ENCODE results near the gene SNAPIN.

SNAPIN gene

DNA sequence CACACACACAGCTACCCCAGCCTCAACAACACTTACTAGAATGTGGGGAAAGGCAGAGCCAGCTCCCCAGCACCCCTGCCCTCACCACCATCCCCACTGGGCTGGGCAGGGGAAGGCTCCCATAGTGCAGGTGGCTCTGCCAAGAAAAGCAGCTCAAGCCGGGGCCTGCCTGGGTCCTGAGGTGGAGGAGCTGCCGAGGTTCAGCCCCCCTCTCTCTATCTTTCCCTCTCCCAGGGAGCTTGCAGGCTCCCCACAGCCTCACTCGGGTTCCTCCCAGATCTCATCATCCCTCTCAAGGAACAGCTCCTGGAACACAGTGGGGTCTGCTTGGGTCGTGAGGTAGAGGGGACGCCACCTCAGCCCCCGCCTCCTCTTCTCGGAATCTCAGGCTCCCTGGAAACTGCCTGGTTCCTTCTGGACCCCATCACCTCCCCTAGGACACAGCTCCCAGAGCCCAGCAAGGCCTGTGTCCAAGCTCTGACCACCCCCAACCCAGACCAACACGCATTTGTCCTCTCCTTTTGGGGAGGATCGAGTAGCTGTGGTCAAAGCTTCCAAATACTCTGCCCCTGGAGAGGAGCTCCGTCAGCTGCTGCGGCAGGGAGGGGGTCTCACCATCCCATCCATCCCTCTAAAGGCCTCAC is 46.3 kb upstream of the SNAPIN start:
- no peaks in the 10 kb centered on the region for H3K4me1 ChIP-seq (ENCODE audit: control insufficient read depth, low read length)
- no peak overlapping the region for H3K27ac ChIP-seq (ENCODE audit: low read depth, low read length)
- TF ChIP-seq EZH2phosphoT487 (IDR thresholded peaks at IDR 0.05; ENCODE audit: borderline replicate concordance, low read length): no peak
- TF ChIP-seq, protein P1, sequence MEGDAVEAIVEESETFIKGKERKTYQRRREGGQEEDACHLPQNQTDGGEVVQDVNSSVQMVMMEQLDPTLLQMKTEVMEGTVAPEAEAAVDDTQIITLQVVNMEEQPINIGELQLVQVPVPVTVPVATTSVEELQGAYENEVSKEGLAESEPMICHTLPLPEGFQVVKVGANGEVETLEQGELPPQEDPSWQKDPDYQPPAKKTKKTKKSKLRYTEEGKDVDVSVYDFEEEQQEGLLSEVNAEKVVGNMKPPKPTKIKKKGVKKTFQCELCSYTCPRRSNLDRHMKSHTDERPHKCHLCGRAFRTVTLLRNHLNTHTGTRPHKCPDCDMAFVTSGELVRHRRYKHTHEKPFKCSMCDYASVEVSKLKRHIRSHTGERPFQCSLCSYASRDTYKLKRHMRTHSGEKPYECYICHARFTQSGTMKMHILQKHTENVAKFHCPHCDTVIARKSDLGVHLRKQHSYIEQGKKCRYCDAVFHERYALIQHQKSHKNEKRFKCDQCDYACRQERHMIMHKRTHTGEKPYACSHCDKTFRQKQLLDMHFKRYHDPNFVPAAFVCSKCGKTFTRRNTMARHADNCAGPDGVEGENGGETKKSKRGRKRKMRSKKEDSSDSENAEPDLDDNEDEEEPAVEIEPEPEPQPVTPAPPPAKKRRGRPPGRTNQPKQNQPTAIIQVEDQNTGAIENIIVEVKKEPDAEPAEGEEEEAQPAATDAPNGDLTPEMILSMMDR (IDR thresholded peaks at IDR 0.05; ENCODE audit: low read depth, low read length, poor library complexity, severe bottlenecking): no peak
- no peaks in the 10 kb centered on the region for H3K36me3 ChIP-seq (ENCODE audit: control insufficient read depth, low read length)
- H3K79me2 ChIP-seq (ENCODE audit: control insufficient read depth, low read length): no peaks in the 10 kb centered on the region
- H4K20me1 ChIP-seq (ENCODE audit: control insufficient read depth, insufficient read depth, low read depth, low read length): no peaks in the 10 kb centered on the region
- no peaks in the 10 kb centered on the region for H3F3A ChIP-seq (ENCODE audit: control insufficient read depth, insufficient read depth)
- no peak overlapping the region for H3K4me2 ChIP-seq (ENCODE audit: low read length)
- no peaks in the 10 kb centered on the region for H3K9me3 ChIP-seq (ENCODE audit: control insufficient read depth, insufficient read depth, low read length)
- H3K4me3 ChIP-seq (ENCODE audit: low read length): no peak overlapping the region
- no peaks in the 10 kb centered on the region for H3K27me3 ChIP-seq (ENCODE audit: control insufficient read depth, low read length)
- no peaks in the 10 kb centered on the region for H3K9me2 ChIP-seq (replicated peaks; ENCODE audit: control insufficient read depth, low read length)

DNA sequence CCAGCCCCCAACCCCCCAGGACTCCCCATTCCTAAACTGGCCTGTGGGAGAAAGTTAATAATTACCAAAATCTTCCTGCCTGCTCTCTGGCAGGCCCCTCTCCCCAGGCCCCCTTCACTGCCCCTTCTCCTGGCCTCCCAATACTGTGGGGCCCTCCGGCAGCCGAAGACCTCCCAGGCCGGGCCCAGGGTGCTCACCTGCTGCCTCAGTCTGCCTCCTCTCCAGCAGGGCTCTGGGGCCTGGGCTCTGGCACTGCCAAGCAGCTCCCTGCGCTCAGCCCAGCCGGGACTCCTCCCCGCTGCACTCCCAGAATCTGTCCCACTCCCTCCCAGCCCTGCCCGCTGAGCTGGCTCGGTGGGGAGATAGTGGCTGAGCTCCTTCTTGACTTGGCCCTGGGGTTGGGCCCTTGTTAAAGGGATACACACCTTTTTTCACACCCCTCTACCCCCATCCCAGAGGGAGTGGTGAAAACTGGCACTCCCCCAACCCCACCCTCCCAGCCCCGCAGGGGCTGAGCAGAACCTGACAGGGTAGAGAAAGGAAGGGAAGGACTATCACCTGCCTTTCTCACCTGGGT is 45.7 kb upstream of the SNAPIN start, which contains the start of gene S100A16:
S100A16 (minus strand) TSS at position 383 of the 577 bp plus-strand sequence. CDS start 4,986 bp downstream, outside the sequence.
- H3K4me3 ChIP-seq (ENCODE audit: low read length): no peak within 1 kb of the TSS
- no peaks in the 10 kb centered on the region for H3K79me2 ChIP-seq (ENCODE audit: control insufficient read depth, low read length)

DNA sequence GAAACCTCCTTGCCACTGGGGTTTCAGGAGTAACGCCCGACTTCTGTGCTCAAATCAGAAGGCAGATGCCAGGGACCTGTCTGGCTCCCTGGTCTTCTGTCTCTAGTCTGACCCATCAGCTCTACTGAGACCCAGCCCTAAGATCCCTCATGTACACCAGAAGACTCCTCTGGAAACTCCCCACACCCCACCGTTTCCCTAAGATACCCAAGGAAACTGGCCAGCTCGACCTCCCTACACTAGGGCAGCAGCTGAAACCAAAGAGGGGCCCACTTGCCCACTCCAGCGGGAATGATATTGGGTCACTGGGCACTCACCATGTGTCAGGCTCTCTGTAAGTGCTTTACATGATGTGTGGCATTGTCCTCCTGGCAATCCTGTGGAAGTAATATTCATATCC is 45.1 kb upstream of the SNAPIN start:
- no peaks in the 10 kb centered on the region for H4K20me1 ChIP-seq (ENCODE audit: control insufficient read depth, insufficient read depth, low read depth, low read length)
- 0 out of 2 replicates have a peak, but pooled peaks cover 3% of the 10 kb centered on the region for H3K36me3 ChIP-seq (ENCODE audit: control insufficient read depth, low read length)
- H3K4me3 ChIP-seq (ENCODE audit: low read length): no peak overlapping the region
- H3K4me2 ChIP-seq (ENCODE audit: low read length): no peak overlapping the region
- H3K9me3 ChIP-seq (ENCODE audit: control insufficient read depth, insufficient read depth, low read length): no peaks in the 10 kb centered on the region
- no peak overlapping the region for H3K27ac ChIP-seq (ENCODE audit: low read depth, low read length)
- TF ChIP-seq, protein P1 (IDR thresholded peaks at IDR 0.05; ENCODE audit: low read depth, low read length, poor library complexity, severe bottlenecking): no peak
- no peak for TF ChIP-seq EZH2phosphoT487 (IDR thresholded peaks at IDR 0.05; ENCODE audit: borderline replicate concordance, low read length)
- no peaks in the 10 kb centered on the region for H3F3A ChIP-seq (ENCODE audit: control insufficient read depth, insufficient read depth)
- no peaks in the 10 kb centered on the region for H3K79me2 ChIP-seq (ENCODE audit: control insufficient read depth, low read length)
- no peaks in the 10 kb centered on the region for H3K27me3 ChIP-seq (ENCODE audit: control insufficient read depth, low read length)
- H3K4me1 ChIP-seq (ENCODE audit: control insufficient read depth, low read length): peaks cover 6% of the 10 kb centered on the region
- H3K9me2 ChIP-seq (replicated peaks; ENCODE audit: control insufficient read depth, low read length): no peaks in the 10 kb centered on the region

More for the DNA sequence above, 45.7 kb upstream of the SNAPIN start, which contains the start of gene S100A16:
- Histone ChIP-seq H3K27me3 (ENCODE audit: control insufficient read depth, low read length) (no peaks in the 10 kb centered on the region), H3K4me1 (ENCODE audit: control insufficient read depth, low read length) (peaks cover 4% of the 10 kb centered on the region), H3K9me3 (ENCODE audit: control insufficient read depth, insufficient read depth, low read length) (no peaks in the 10 kb centered on the region), H3F3A (ENCODE audit: control insufficient read depth, insufficient read depth) (no peaks in the 10 kb centered on the region), H3K4me2 (ENCODE audit: low read length) (no peak within 1 kb of the TSS), H3K27ac (ENCODE audit: low read depth, low read length) (no peak within 1 kb of the TSS), H4K20me1 (ENCODE audit: control insufficient read depth, insufficient read depth, low read depth, low read length) (no peaks in the 10 kb centered on the region), H3K9me2 (replicated peaks; ENCODE audit: control insufficient read depth, low read length) (no peaks in the 10 kb centered on the region), H3K36me3 (ENCODE audit: control insufficient read depth, low read length) (0 out of 2 replicates have a peak, but pooled peaks cover 1% of the 10 kb centered on the region)
- TF ChIP-seq, protein P1 (IDR thresholded peaks at IDR 0.05; ENCODE audit: low read depth, low read length, poor library complexity, severe bottlenecking): no peak
- no peak for TF ChIP-seq EZH2phosphoT487 (IDR thresholded peaks at IDR 0.05; ENCODE audit: borderline replicate concordance, low read length)

Data from DOHH2 (cell line).